Brain microvascular endothelial cell (primary cell): ENCODE results near the gene SLC7A6.
A peak's percentile ranks its signal among the peaks of the same experiment; 100 is the strongest.

ENCODE experiments used
- DNase-seq: peaks from one replicate; pipeline ENCODE4 v3.0.0-alpha.2; 2020
- H3K27ac ChIP-seq: fragments of 250-450 bp; sonication (Bioruptor Pico); 2 replicates; pipeline ENCODE4 v1.5.1; 2020; ENCODE audit warnings: mild to moderate bottlenecking, moderate library complexity
- H3K27me3 ChIP-seq: fragments of 250-450 bp; sonication (Bioruptor Pico); replicated peaks from 2 replicates; pipeline ENCODE4 v1.5.1; 2020; ENCODE audit warnings: mild to moderate bottlenecking
- H3K36me3 ChIP-seq: fragments of 250-450 bp; sonication (Bioruptor Pico); replicated peaks from 2 replicates; pipeline ENCODE4 v1.5.1; 2020; ENCODE audit warnings: mild to moderate bottlenecking
- H3K4me3 ChIP-seq: 2 replicates; pipeline ENCODE4 v1.5.1; 2011; ENCODE audit warnings: low read depth, mild to moderate bottlenecking, control low read depth, low read length, moderate library complexity
- CTCF ChIP-seq: IDR thresholded peaks from 2 replicates; pipeline ENCODE4 v1.5.1; 2011; ENCODE audit warnings: low read depth, mild to moderate bottlenecking, moderate library complexity, low read length, control low read depth, inconsistent platforms; ENCODE audit errors: missing control alignments
- in situ Hi-C: cut with HindIII; loops from 2 replicates; pipeline ENCODE4 v1.10.0; 2017; ENCODE audit warnings: low sequenced_read_pairs, low pct_ligation_motif_present

The SLC7A6 gene

DNA sequence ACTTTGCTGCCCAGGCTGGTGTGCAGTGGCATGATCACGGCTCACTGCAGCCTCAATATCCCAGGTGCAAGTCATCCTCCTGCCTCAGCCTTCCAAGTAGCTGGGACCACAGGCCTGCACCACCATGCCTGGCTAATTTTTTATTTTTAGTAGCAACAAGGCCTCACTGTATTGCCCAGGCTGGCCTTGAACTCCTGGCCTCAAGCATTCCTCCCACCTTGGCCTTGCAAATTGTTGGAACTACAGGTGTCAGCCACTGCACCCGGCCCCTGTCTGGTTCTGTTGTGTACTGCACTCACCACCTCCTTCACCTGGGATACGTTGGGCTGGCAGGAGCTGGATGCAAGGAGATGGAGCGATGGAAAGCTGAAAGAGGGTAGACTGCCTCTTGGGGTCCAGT lies 10.6 kb upstream of the SLC7A6 start:
- TF ChIP-seq CTCF, result no peak
- H3K36me3 ChIP-seq, result peaks cover 21% of the 10 kb centered on the region
- in situ Hi-C loops, result no loop called here

DNA sequence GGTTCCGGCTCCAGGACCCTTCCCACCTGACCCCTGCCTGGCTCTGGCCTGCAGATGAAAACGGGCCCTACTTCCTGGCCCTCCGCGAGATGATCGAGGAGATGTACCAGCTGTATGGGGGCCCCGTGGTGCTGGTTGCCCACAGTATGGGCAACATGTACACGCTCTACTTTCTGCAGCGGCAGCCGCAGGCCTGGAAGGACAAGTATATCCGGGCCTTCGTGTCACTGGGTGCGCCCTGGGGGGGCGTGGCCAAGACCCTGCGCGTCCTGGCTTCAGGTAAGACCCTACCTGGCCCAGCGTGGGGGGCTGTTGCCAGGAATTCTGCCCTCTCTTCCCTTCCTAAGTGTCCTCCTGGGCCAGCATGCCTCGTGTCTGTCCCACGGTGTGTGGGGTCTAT lies 8.6 kb upstream of the SLC7A6 start:
- Histone ChIP-seq H3K4me3 (no peak overlapping the region), H3K36me3 (peaks cover 18% of the 10 kb centered on the region), H3K27me3 (no peaks in the 10 kb centered on the region), H3K27ac (no peak overlapping the region)
- no peak for DNase-seq
- in situ Hi-C loops, result no loop called here
- TF ChIP-seq CTCF, result no peak

More for the DNA sequence above, 10.6 kb upstream of the SLC7A6 start:
- Histone ChIP-seq H3K27me3 (no peaks in the 10 kb centered on the region), H3K4me3 (no peak overlapping the region), H3K27ac (no peak overlapping the region)
- no peak for DNase-seq

DNA sequence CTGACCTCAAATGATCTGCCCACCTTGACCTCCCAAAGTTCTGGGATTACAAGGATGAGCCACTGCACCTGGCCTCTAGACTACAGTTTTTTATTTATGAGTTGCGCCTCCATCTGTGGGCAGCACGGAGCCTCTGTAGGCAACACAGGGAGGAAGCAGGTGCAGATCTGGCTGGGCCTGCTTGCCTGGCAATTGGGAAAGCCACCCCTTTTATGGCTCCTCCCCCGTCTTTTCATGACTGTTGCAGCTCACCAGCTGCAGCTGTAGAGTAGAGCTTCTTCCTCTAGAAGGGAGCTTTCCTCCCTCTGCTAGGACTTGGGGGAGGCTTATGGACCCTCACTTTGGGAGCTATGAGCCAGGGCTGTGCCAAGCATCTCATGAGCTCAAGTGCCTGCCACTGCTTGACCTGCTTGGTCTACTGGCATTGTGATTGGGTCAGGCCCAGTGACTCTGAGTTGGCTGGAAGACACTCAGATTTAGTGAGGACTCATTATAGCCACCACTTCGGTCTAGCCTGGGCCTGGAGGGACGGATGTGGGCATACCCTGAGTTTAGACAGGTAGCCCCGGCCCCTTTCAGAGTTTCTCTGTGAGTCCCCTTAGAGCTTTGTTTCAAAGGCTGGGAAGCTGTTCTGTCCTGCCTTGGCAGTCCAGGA lies 6.9 kb upstream of the SLC7A6 start:
- Histone ChIP-seq H3K27me3 (no peaks in the 10 kb centered on the region), H3K27ac (no peak overlapping the region), H3K36me3 (peaks cover 15% of the 10 kb centered on the region), H3K4me3 (no peak overlapping the region)
- no peak for TF ChIP-seq CTCF
- in situ Hi-C loops, result no loop called here
- no peak for DNase-seq

GRCh38 chr16:68257906-68258800 lies 6.2 kb upstream of the SLC7A6 start:
- no peak overlapping the region for H3K27ac ChIP-seq
- no peak overlapping the region for H3K4me3 ChIP-seq
- in situ Hi-C loops, result no loop called here
- H3K27me3 ChIP-seq, result no peaks in the 10 kb centered on the region
- no peak for TF ChIP-seq CTCF
- H3K36me3 ChIP-seq, result peaks cover 15% of the 10 kb centered on the region
- peak; percentile 18 for DNase-seq

DNA sequence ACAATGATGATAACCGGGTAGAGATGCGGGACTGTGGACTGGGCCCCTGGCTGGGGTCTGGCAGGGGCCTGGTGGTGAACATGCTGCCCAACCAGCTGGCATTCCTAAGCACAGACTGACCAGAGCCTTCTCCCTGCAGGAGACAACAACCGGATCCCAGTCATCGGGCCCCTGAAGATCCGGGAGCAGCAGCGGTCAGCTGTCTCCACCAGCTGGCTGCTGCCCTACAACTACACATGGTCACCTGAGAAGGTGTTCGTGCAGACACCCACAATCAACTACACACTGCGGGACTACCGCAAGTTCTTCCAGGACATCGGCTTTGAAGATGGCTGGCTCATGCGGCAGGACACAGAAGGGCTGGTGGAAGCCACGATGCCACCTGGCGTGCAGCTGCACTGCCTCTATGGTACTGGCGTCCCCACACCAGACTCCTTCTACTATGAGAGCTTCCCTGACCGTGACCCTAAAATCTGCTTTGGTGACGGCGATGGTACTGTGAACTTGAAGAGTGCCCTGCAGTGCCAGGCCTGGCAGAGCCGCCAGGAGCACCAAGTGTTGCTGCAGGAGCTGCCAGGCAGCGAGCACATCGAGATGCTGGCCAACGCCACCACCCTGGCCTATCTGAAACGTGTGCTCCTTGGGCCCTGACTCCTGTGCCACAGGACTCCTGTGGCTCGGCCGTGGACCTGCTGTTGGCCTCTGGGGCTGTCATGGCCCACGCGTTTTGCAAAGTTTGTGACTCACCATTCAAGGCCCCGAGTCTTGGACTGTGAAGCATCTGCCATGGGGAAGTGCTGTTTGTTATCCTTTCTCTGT lies 5.1 kb upstream of the SLC7A6 start:
- Histone ChIP-seq H3K27ac (no peak overlapping the region), H3K27me3 (no peaks in the 10 kb centered on the region), H3K4me3 (no peak overlapping the region), H3K36me3 (peaks cover 15% of the 10 kb centered on the region)
- in situ Hi-C loops, result no loop called here
- TF ChIP-seq CTCF, result no peak
- no peak for DNase-seq
